ENCODE results near the gene FGB.

The FGB gene

GRCh38 chr4:154562697-154563254 is at the start of gene FGB:
FGB (plus strand) TSS chr4:154563011; CDS start chr4:154563019, 8 bp downstream.
- no peak for DNase-seq

- no peak for DNase-seq
Measured at GRCh38 chr4:154516318-154517029, 46.3 kb upstream of the FGB start.

GRCh38 chr4:154517591-154517990 is 45.2 kb upstream of the FGB start:
- no peak for DNase-seq

- DNase-seq = no peak
Measured at GRCh38 chr4:154519214-154519613, 43.6 kb upstream of the FGB start.

GRCh38 chr4:154521607-154522006 is 41.2 kb upstream of the FGB start:
- DNase-seq = no peak

- DNase-seq = no peak
Measured at GRCh38 chr4:154526151-154526550, 36.7 kb upstream of the FGB start.

GRCh38 chr4:154527308-154527707 is 35.5 kb upstream of the FGB start:
- no peak for DNase-seq

- DNase-seq = no peak
Measured at GRCh38 chr4:154528869-154529268, 33.9 kb upstream of the FGB start.

- no peak for DNase-seq
Measured at GRCh38 chr4:154529728-154530519, 32.9 kb upstream of the FGB start.

- DNase-seq = no peak
Measured at GRCh38 chr4:154534296-154534695, 28.5 kb upstream of the FGB start.

- DNase-seq = no peak
Measured at GRCh38 chr4:154542271-154542879, 20.4 kb upstream of the FGB start.

- no peak for DNase-seq
Measured at GRCh38 chr4:154545689-154546088, 17.1 kb upstream of the FGB start.

- DNase-seq = peak; percentile 70 to 79
Measured at GRCh38 chr4:154549894-154550790, 12.7 kb upstream of the FGB start, which contains the start of gene PLRG1. PLRG1 (minus strand) TSS chr4:154550400; CDS start chr4:154550308, 92 bp downstream.

- DNase-seq = peak in 1 of 2 experiments; percentile 10
Measured at GRCh38 chr4:154551872-154552686, 10.7 kb upstream of the FGB start.

- DNase-seq = no peak
Measured at GRCh38 chr4:154559141-154559493, 3.7 kb upstream of the FGB start.

- peak in 1 of 2 experiments; percentile 20 for DNase-seq
Measured at GRCh38 chr4:154559494-154560418, 3.1 kb upstream of the FGB start.

GRCh38 chr4:154560419-154560801 is 2.4 kb upstream of the FGB start:
- DNase-seq = no peak

- no peak for DNase-seq
Measured at GRCh38 chr4:154560824-154561231, 2.0 kb upstream of the FGB start.

GRCh38 chr4:154564311-154564710 is 1.5 kb downstream of the FGB start:
- no peak for DNase-seq

GRCh38 chr4:154565704-154566103 is 2.9 kb downstream of the FGB start:
- DNase-seq = no peak

All from SHP77 (cell line).